GM19328 (cell line): ENCODE measurements around the gene AP1M2.

ENCODE experiments used
- ATAC-seq: cut with Tn5 transposase; IDR thresholded peaks from one replicate; pipeline ENCODE4 v1.9.1; 2021; ENCODE audit warnings: mild to moderate bottlenecking, moderate library complexity; ENCODE audit not compliant: unreplicated experiment

The AP1M2 gene

GRCh38 chr19:10587022-10587838 is at the start of gene AP1M2:
TSS of gene AP1M2 (minus strand) at chr19:10587312. CDS start at chr19:10587231, 81 bp downstream.
- no peak for ATAC-seq

- no peak for ATAC-seq
These were observed 49.3 kb upstream of the AP1M2 start for GRCh38 chr19:10636304-10636972.

GRCh38 chr19:10634963-10635362 is 47.9 kb upstream of the AP1M2 start:
- no peak for ATAC-seq

GRCh38 chr19:10634430-10634829 is 47.3 kb upstream of the AP1M2 start:
- no peak for ATAC-seq

- no peak for ATAC-seq
These were observed 44.8 kb upstream of the AP1M2 start for GRCh38 chr19:10631874-10632273.

GRCh38 chr19:10625762-10626138 is 38.6 kb upstream of the AP1M2 start:
- ATAC-seq: no peak

GRCh38 chr19:10625003-10625761 is 38.1 kb upstream of the AP1M2 start, which contains the start of gene SLC44A2:
TSS of gene SLC44A2 (plus strand) at chr19:10625553. CDS start at chr19:10625634, 81 bp downstream.
- ATAC-seq: no peak

- no peak for ATAC-seq
These were observed 37.5 kb upstream of the AP1M2 start for GRCh38 chr19:10624585-10624984.

- ATAC-seq: no peak
These were observed 34.9 kb upstream of the AP1M2 start for GRCh38 chr19:10621966-10622365.

GRCh38 chr19:10620786-10621185 is 33.7 kb upstream of the AP1M2 start:
- ATAC-seq: no peak

- no peak for ATAC-seq
These were observed 31.7 kb upstream of the AP1M2 start for GRCh38 chr19:10618846-10619245.

- no peak for ATAC-seq
These were observed 30.5 kb upstream of the AP1M2 start for GRCh38 chr19:10617409-10618121.

GRCh38 chr19:10615429-10616023 is 28.4 kb upstream of the AP1M2 start:
- ATAC-seq: no peak

- no peak for ATAC-seq
These were observed 25.5 kb upstream of the AP1M2 start for GRCh38 chr19:10612499-10613119.

- ATAC-seq: no peak
These were observed 24.8 kb upstream of the AP1M2 start for GRCh38 chr19:10611907-10612306.

- ATAC-seq: no peak
These were observed 17.4 kb upstream of the AP1M2 start for GRCh38 chr19:10604460-10604980.

- ATAC-seq: no peak
These were observed 16.9 kb upstream of the AP1M2 start for GRCh38 chr19:10603873-10604459.

GRCh38 chr19:10603084-10603872 is 16.2 kb upstream of the AP1M2 start:
- ATAC-seq: no peak
